ENCODE results near the gene CCDC116.
"Not testable (repeated sequence)": the region's sequence is repeated elsewhere in the genome, so short reads cannot be mapped to it uniquely, and the experiment has no call there.

The CCDC116 gene

DNA sequence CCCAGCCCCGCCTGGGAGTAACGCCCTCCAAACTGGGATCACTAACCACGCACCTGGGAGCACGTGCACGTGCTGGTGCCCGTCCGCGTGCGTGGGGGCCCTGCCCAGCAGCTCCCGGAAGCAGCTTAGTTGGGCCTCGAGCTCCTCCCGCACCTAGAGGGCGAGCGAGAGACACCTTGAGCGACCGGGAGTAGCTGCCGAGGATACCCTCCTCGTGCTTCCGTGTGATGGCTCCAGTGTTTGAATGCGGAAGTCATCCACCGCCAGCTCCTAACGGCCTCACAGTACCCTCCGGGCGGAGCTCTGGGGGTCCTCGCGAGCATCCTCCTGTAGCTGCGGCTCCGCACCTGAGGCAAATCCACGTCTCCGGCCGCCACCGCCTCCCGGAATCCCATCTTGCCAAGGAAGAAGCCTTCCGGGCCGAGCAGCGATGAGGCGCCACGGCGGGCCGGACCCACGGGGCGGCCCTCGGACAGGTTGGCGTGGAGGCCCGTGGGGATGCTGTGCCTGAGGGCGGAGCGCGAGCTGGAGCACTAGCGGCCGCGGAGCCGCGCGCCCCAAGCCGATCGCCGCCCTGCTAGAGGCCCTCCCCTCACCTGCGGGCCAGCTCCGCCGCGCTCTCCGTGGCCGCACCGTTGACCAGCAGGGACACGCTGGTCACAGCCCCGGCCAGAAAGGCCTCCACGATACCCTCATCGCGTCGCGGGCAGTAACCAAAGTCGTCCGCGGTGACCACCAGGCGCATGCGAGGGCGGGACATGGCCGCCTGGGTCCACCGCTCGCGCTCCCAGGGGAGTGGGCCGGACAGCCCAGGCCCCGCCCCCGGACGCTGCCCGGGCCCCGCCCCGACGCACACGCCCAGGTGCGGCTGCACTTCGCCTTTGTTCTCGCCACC is 3.1 kb upstream of the CCDC116 start, which contains the start of gene YDJC:
YDJC (minus strand) TSS at position 768 of the 895 bp plus-strand sequence; CDS start at position 760, 8 bp downstream.
- peak in 50 of 51 donors; percentile 39 to 92 (median 79) for DNase-seq

GRCh38 chr22:21631025-21631424 is 1.5 kb upstream of the CCDC116 start:
- no peak for DNase-seq

GRCh38 chr22:21632931-21633330 is 371 bp downstream of the CCDC116 start:
- no peak for DNase-seq

DNA sequence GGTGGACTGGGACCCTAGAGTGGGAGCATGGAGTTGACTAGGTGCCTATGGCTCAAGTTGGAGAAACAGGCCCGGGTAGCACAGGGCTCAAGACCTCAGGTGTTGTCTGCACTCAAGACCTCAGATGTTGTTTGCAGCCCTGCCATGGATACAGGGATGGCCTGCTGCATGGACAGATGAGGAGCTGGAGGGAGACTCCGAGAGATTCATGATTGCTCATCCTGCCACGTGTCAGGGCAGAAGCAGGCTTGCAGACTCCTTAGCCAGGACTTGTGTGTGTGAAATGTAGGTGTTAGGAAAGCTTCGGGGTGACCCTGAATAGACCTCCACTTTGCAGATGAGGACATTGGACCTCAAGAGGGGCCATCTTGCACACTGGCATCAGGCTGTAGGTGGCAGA is 921 bp downstream of the CCDC116 start:
- no peak for DNase-seq

- DNase-seq: no peak
These were observed 1.5 kb downstream of the CCDC116 start for GRCh38 chr22:21634081-21634480.

GRCh38 chr22:21634844-21635243 is 2.3 kb downstream of the CCDC116 start:
- no peak for DNase-seq

GRCh38 chr22:21635771-21636510 is 3.4 kb downstream of the CCDC116 start:
- no peak for DNase-seq

DNA sequence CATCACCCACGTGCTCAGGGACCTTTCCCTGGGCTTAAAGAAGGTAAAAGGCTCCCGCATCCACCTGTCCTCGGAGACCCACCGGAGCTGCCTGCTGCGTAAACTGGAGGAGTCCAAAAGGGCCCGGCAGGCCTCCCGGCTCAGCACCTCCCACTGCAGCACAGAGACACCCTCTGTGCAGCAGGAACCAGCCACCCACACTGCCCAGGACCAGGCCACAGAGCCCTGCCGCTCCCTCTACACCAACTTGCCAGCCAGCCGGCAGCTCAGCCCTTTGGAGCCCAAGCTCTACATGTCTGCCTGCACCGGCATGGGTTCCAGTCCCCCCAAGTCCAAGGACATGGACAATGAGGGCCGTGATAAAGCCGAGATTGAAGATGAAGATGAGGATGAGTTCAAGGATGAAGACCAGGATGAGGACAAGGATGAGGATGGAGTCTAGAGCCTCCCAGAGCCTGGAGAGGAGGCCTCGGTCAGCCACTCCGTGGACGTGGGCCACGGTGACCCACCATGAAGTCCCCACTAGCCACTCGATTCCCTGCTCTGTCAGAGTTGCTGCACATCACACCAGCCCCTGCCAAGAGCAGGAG is 4.2 kb downstream of the CCDC116 start:
- no peak for DNase-seq

DNA sequence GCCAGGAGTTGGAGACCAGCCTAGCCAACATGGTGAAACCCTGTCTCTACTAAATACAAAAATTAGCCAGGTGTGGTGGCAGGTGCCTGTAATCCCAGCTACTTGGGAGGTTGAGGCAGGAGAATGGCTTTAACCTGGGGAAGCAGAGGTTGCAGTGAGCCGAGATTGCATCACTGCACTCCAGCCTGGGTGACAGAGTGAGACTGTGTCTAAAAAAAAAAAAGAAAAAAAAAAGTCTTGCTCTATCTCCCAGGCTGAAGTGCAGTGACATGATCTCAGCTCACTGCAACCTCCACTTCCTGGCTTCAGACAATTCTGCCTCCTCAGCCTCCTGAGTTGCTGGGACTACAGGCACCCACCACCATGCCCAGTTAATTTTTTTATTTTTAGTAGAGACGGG is 4.9 kb downstream of the CCDC116 start:
- not testable (repeated sequence) for DNase-seq

DNA sequence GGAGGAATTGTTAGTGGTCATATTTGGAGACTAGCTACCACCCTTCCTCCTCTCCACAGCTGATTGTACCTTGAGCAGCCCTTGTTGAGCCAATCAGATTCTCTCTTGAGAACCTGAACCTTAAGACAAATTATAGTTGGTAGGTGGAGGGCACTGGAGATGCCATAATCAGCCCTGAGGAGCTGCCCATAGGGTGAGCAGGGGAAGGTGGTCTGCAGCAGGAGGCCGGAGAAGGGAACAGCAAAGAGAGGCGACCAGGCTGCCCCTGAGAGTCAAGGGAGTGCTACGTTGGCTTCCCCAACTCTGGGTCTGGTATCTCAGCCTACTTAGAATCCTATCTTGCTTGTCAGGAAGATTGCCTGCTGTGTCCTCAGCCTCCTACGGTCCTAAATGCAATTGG is 6.8 kb downstream of the CCDC116 start:
- no peak for DNase-seq

DNA sequence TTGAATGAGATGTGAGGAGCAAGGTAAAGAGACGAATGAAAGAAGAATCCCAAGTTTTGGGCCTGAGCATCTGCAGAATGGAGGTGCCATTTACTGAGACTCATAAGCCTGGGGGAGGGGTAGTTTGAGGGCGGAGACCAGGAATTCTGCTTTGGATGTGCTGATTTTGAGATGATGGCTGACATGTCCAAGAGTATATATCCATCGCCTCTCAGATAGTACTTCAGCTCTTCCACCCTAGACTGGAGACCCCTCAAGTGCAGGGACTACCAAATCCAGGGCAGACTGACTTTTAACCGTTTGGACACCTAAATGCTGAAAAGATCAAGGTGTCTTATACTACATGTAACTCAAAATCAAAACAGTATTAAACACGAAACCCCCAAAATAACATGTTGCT is 8.2 kb downstream of the CCDC116 start:
- no peak for DNase-seq

DNA sequence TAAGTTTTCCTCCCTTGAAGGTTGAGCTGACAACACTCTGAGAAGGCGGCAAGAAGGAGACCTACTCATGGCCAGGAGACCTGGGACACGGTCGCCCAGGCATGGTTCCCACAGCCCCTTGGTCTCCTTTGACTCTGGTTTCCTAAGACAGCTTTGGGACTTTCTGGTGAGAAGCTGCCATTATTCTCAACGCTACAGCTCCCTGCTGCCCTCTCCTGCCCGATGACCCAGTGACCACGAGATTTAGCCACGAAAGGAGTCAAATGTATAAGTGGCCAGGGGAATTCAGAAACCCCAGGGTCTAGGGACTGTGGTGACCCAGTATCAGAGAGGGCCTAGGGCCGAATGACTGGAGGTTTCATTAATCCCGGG is 8.8 kb downstream of the CCDC116 start:
- DNase-seq: peak in 14 of 51 donors; percentile 29 to 80 (median 44)

- peak; percentile 30 to 99 (median 96) for DNase-seq
These were observed 9.4 kb downstream of the CCDC116 start, which contains the start of gene SDF2L1 for GRCh38 chr22:21641789-21642583. Gene SDF2L1, plus strand, starts transcription at chr22:21642302. Its CDS starts 35 bp downstream, at chr22:21642337.

GRCh38 chr22:21642584-21643448 is 10.3 kb downstream of the CCDC116 start:
- peak in 14 of 51 donors; percentile 8 to 40 (median 25) for DNase-seq

- no peak for DNase-seq
These were observed 11.2 kb downstream of the CCDC116 start for GRCh38 chr22:21643533-21644357.

GRCh38 chr22:21645513-21645912 is 13.0 kb downstream of the CCDC116 start:
- not testable (repeated sequence) for DNase-seq

DNA sequence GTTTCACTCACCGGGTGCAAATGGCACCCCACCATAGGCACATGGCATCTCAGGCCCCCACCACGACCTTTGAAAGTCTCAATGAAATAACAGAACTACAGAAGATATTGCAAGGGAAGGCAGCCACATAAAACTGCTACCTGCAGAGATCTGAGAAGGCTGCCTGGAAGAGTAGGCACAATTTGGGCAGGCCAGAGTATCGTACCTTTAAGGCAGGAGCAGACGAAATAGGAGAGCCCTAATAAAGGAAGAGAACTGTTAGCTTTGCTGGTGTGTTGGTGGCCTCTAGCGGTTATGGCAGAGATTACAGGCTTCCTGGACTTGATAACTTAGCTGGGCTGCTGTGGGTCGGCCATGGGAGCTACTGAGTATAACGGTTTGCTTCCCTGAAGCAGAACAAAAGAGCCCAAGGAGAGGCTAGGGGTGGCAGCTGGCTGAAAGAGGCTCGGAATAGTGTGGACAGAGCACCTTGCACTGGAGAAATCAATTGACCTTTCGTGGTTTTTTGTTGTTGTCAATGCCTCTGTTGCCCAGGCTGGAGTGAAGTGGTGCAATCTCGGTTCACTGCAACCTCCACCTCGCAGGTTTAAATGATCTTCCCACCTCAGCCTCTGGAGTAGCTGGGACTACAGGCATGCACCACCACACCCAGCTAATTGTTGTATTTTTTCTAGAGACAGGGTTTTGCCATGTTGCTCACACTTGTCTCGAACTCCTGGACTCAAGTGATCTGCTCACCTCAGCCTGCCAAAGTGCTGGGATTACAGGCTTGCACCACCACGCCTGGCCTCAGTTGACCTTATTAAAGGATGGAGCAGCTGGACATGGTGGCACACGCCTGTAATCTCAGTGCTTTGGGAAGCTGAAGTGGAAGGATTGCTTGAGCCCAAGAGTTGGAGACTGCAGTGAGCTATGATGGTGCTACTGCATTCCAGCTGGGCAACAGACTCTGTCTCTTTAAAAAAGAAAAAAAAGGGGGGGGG is 14.3 kb downstream of the CCDC116 start:
- DNase-seq: peak in 37 of 51 donors; percentile 8 to 80 (median 44)

DNA sequence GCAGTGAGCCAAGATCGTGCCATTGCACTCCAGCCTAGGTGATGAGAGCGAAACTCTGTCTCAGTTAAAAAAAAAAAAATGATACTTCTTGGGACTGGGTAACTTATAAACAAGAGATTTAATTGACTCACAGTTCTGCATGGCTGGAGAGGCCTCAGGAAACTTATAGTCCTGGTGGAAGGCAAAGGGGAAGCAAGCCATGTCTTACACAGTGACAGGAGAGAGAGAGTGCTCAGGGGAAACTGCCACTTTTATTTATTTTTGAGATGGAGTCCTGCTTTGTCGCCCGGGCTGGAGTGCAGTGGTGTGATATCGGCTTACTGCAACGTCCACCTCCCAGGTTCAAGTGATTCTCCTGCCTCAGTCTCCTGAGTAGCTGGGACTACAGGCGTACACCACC is 17.7 kb downstream of the CCDC116 start:
- DNase-seq: no peak

Measured in hypothalamus (tissue), 51 donors.